Loucy (cell line): ENCODE results near the gene APAF1.
"Not testable (repeated sequence)": the region's sequence is repeated elsewhere in the genome, so short reads cannot be mapped to it uniquely, and the experiment has no call there.

Source experiments
- H2AFZ ChIP-seq: fragments of 200-600 bp; sonication (generic); 2 replicates; pipeline ENCODE4 v1.6.0; 2016; ENCODE audit warnings: antibody characterized with exemption, mild to moderate bottlenecking, low read length, moderate library complexity
- H3F3A ChIP-seq: fragments of 200-600 bp; 2 replicates; pipeline ENCODE4 v1.6.0; 2016; ENCODE audit warnings: antibody characterized with exemption, low read depth, mild to moderate bottlenecking
- H3K27me3 ChIP-seq: fragments of 200-600 bp; sonication (generic); 2 replicates; pipeline ENCODE4 v1.6.1; 2014; ENCODE audit warnings: low read length, mild to moderate bottlenecking; ENCODE audit not compliant: insufficient read depth, poor library complexity, severe bottlenecking
- H3K36me3 ChIP-seq: fragments of 200-600 bp; sonication (generic); 2 replicates; pipeline ENCODE4 v1.6.1; 2016; ENCODE audit warnings: low read length; ENCODE audit not compliant: insufficient read depth
- H3K4me1 ChIP-seq: fragments of 200-600 bp; sonication (generic); 2 replicates; pipeline ENCODE4 v1.5.1; 2014; ENCODE audit warnings: low read length, mild to moderate bottlenecking; ENCODE audit not compliant: insufficient read depth, poor library complexity, severe bottlenecking
- H3K4me2 ChIP-seq: fragments of 200-600 bp; sonication (generic); 2 replicates; pipeline ENCODE4 v1.6.0; 2014; ENCODE audit warnings: antibody characterized with exemption, low read length, low read depth, mild to moderate bottlenecking; ENCODE audit not compliant: poor library complexity, severe bottlenecking
- H3K4me3 ChIP-seq: fragments of 200-600 bp; sonication (generic); 2 replicates; pipeline ENCODE4 v1.5.1; 2014; ENCODE audit warnings: low read length, mild to moderate bottlenecking, mixed read lengths; ENCODE audit not compliant: poor library complexity, severe bottlenecking
- H3K79me2 ChIP-seq: fragments of 200-600 bp; sonication (generic); 2 replicates; pipeline ENCODE4 v1.6.1; 2014; ENCODE audit warnings: low read length; ENCODE audit not compliant: insufficient read depth
- H3K9ac ChIP-seq: fragments of 200-600 bp; sonication (generic); 2 replicates; pipeline ENCODE4 v1.6.0; 2014; ENCODE audit warnings: mild to moderate bottlenecking, low read depth, low read length, moderate library complexity; ENCODE audit not compliant: poor library complexity, severe bottlenecking
- H3K9me2 ChIP-seq: fragments of 200-600 bp; sonication (generic); replicated peaks from 2 replicates; pipeline ENCODE4 v1.6.1; 2016; ENCODE audit warnings: low read depth, low read length, mixed read lengths
- H3K9me3 ChIP-seq: fragments of 200-600 bp; sonication (generic); 2 replicates; pipeline ENCODE4 v1.6.1; 2014; ENCODE audit warnings: mild to moderate bottlenecking, antibody characterized with exemption, low read length, low read depth; ENCODE audit not compliant: insufficient read depth
- H4K20me1 ChIP-seq: fragments of 200-600 bp; sonication (generic); 2 replicates; pipeline ENCODE4 v1.6.0; 2014; ENCODE audit warnings: antibody characterized with exemption, low read length, mild to moderate bottlenecking; ENCODE audit not compliant: insufficient read depth, poor library complexity, severe bottlenecking
- EZH2phosphoT487 ChIP-seq: fragments of 200-600 bp; IDR thresholded peaks from 2 replicates; pipeline ENCODE4 v1.6.1; 2018; ENCODE audit warnings: antibody characterized with exemption, mild to moderate bottlenecking, moderate library complexity, borderline replicate concordance
- TF ChIP-seq, protein P1 (sequence below): fragments of 200-600 bp; sonication (generic); conservative IDR thresholded peaks from 2 replicates; pipeline ENCODE4 v1.5.1; 2014; ENCODE audit warnings: mild to moderate bottlenecking, antibody characterized with exemption, low read length

Gene APAF1

DNA sequence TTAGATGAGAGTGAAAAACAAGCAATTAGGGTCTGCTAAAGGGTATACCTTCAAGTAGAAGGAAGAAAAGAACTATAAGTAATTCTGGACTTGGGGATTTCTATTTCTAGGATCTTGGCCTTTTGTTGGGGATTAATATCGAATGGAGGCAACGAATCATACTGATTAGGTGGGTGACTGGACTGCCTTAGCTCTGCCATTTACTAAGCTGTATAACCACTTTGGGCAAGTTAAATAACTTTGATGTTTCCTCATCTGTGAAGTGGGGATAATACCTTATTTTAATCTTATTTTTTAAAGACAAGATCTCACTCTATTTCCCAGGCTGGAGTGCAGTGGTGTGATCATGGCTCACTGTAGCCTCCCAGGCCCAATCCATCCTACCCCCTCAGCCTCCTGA, 7.1 kb upstream of the APAF1 start:
- H3K9ac ChIP-seq, result no peak overlapping the region
- H3K4me2 ChIP-seq, result peak overlapping the region; percentile 75
- no peak overlapping the region for H3K4me3 ChIP-seq
- no peaks in the 10 kb centered on the region for H3F3A ChIP-seq
- no peaks in the 10 kb centered on the region for H3K27me3 ChIP-seq
- H2AFZ ChIP-seq, result no peak overlapping the region
- peaks cover 85% of the 10 kb centered on the region for H3K79me2 ChIP-seq
- no peaks in the 10 kb centered on the region for H3K9me2 ChIP-seq
- H3K9me3 ChIP-seq, result no peaks in the 10 kb centered on the region
- peaks cover 26% of the 10 kb centered on the region for H4K20me1 ChIP-seq
- H3K36me3 ChIP-seq, result peaks cover 3% of the 10 kb centered on the region; the same call in 1 of the 2 replicates
- TF ChIP-seq, protein P1, sequence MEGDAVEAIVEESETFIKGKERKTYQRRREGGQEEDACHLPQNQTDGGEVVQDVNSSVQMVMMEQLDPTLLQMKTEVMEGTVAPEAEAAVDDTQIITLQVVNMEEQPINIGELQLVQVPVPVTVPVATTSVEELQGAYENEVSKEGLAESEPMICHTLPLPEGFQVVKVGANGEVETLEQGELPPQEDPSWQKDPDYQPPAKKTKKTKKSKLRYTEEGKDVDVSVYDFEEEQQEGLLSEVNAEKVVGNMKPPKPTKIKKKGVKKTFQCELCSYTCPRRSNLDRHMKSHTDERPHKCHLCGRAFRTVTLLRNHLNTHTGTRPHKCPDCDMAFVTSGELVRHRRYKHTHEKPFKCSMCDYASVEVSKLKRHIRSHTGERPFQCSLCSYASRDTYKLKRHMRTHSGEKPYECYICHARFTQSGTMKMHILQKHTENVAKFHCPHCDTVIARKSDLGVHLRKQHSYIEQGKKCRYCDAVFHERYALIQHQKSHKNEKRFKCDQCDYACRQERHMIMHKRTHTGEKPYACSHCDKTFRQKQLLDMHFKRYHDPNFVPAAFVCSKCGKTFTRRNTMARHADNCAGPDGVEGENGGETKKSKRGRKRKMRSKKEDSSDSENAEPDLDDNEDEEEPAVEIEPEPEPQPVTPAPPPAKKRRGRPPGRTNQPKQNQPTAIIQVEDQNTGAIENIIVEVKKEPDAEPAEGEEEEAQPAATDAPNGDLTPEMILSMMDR, result no peak
- TF ChIP-seq EZH2phosphoT487, result no peak
- H3K4me1 ChIP-seq, result peaks cover 18% of the 10 kb centered on the region

DNA sequence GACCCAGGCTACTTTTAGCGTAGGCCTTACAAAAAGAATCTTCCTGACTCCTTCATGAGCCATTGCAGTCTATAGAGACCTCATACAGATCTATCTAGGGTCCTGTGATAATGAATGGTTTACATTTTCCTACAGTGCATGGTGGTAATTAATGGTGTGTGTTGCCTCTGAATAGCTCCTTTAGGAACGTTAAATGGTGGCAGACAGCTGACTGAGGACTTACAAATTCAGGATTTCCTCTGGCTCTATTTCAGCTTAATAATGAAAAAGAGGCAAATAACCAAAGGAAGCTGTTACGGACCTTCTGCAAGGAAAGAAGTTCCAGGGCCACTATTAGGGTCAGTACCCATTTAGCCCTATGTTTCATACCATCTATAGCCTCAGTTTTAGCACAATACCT, 5.6 kb upstream of the APAF1 start:
- H3K36me3 ChIP-seq, result no peaks in the 10 kb centered on the region
- no peak overlapping the region for H3K9ac ChIP-seq
- H3K4me1 ChIP-seq, result peaks cover 21% of the 10 kb centered on the region
- H4K20me1 ChIP-seq, result peaks cover 32% of the 10 kb centered on the region
- H2AFZ ChIP-seq, result no peak overlapping the region
- H3F3A ChIP-seq, result no peaks in the 10 kb centered on the region
- peaks cover 92% of the 10 kb centered on the region for H3K79me2 ChIP-seq
- peak overlapping the region; percentile 2 for H3K4me3 ChIP-seq
- TF ChIP-seq, protein P1, result no peak
- no peak for TF ChIP-seq EZH2phosphoT487
- H3K9me3 ChIP-seq, result no peaks in the 10 kb centered on the region
- H3K4me2 ChIP-seq, result peak overlapping the region; percentile 75
- H3K27me3 ChIP-seq, result no peaks in the 10 kb centered on the region
- H3K9me2 ChIP-seq, result no peaks in the 10 kb centered on the region

DNA sequence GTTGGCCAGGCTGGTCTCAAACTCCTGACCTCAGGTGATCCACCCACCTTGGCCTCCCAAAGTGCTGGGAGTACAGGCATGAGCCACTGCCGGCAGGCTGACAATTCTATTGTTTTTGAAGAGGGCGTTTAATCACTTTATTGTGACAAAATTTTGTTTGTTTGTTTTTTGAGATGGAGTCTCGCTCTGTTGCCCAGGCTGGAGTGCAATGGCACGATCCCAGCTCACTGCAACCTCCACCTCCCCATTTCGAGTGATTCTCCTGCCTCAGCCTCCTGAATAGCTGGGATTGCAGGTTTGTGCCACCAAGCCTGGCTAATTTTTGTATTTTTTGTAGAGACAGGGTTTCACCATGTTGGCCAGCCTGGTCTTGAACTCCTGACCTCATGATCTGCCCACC, 2.3 kb upstream of the APAF1 start:
- H3K9me2 ChIP-seq, H3K36me3 ChIP-seq, H3F3A ChIP-seq, H2AFZ ChIP-seq, H3K9me3 ChIP-seq, H3K27me3 ChIP-seq: not testable (repeated sequence)
- H3K9ac ChIP-seq, result peak overlapping the region; percentile 97
- H3K79me2 ChIP-seq, result peaks cover 93% of the 10 kb centered on the region
- H3K4me3 ChIP-seq, result peak overlapping the region; percentile 92
- peak overlapping the region; percentile 75 for H3K4me2 ChIP-seq
- peaks cover 30% of the 10 kb centered on the region for H3K4me1 ChIP-seq
- peaks cover 33% of the 10 kb centered on the region for H4K20me1 ChIP-seq

DNA sequence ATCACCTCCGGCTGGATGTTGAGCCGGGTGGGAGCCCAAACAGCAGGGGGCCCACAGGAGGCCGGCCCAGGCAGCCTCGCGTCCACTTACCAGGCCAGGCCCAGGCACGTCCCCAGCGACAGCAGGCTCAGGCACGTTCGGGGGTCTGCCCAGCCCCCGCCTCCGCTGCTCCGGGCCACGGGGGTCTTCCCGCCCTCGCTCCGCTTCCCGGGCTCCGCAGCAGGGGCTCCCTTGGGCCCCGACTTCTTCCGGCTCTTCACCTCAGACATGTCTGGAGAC, 718 bp upstream of the APAF1 start:
- TF ChIP-seq EZH2phosphoT487, result no peak
- TF ChIP-seq, protein P1, result peak; percentile 19; the same call in 1 of the 2 replicates
- no peaks in the 10 kb centered on the region for H3K9me2 ChIP-seq
- H3K9ac ChIP-seq, result peak overlapping the region; percentile 97
- H3K27me3 ChIP-seq, result no peaks in the 10 kb centered on the region
- no peaks in the 10 kb centered on the region for H3K9me3 ChIP-seq
- no peaks in the 10 kb centered on the region for H3F3A ChIP-seq
- peak overlapping the region; percentile 81 for H2AFZ ChIP-seq
- peaks cover 84% of the 10 kb centered on the region for H3K79me2 ChIP-seq
- H3K4me1 ChIP-seq, result peaks cover 42% of the 10 kb centered on the region
- peak overlapping the region; percentile 75 for H3K4me2 ChIP-seq
- H4K20me1 ChIP-seq, result peaks cover 26% of the 10 kb centered on the region
- peak overlapping the region; percentile 92 for H3K4me3 ChIP-seq
- no peaks in the 10 kb centered on the region for H3K36me3 ChIP-seq
